ENCODE results near the gene ELAPOR1. TPM values are rescaled to one million over a fixed set of nuclear protein-coding genes. Genes with fewer than 3 reads are reported as not detected.

Gene ELAPOR1
- total RNA-seq, 1 donor from 2014 or later: not detected

- H3K4me3 ChIP-seq (ENCODE audit: low read depth, low read length): no peak overlapping the region
- DNase-seq (ENCODE audit: low read depth): no peak
- no peak for TF ChIP-seq CTCF (conservative IDR thresholded peaks at IDR 0.05; ENCODE audit: low read depth, low read length)
Measured at GRCh38 chr1:109118089-109118488, 4.2 kb downstream of the ELAPOR1 start.

- no peak for DNase-seq (ENCODE audit: low read depth)
- no peak overlapping the region for H3K4me3 ChIP-seq (ENCODE audit: low read depth, low read length)
- no peak for TF ChIP-seq CTCF (conservative IDR thresholded peaks at IDR 0.05; ENCODE audit: low read depth, low read length)
Measured at GRCh38 chr1:109120356-109120755, 6.4 kb downstream of the ELAPOR1 start.

- no peak for TF ChIP-seq CTCF (conservative IDR thresholded peaks at IDR 0.05; ENCODE audit: low read depth, low read length)
- no peak for DNase-seq (ENCODE audit: low read depth)
- H3K4me3 ChIP-seq (ENCODE audit: low read depth, low read length): no peak overlapping the region
Measured at GRCh38 chr1:109131059-109131458, 17.1 kb downstream of the ELAPOR1 start.

GRCh38 chr1:109131800-109132199 is 17.9 kb downstream of the ELAPOR1 start:
- no peak overlapping the region for H3K4me3 ChIP-seq (ENCODE audit: low read depth, low read length)
- DNase-seq (ENCODE audit: low read depth): no peak
- no peak for TF ChIP-seq CTCF (conservative IDR thresholded peaks at IDR 0.05; ENCODE audit: low read depth, low read length)

GRCh38 chr1:109133002-109133706 is 19.2 kb downstream of the ELAPOR1 start:
- no peak for DNase-seq (ENCODE audit: low read depth)
- no peak for TF ChIP-seq CTCF (conservative IDR thresholded peaks at IDR 0.05; ENCODE audit: low read depth, low read length)

GRCh38 chr1:109133815-109134214 is 19.9 kb downstream of the ELAPOR1 start:
- TF ChIP-seq CTCF (conservative IDR thresholded peaks at IDR 0.05; ENCODE audit: low read depth, low read length): no peak

More at GRCh38 chr1:109133002-109133706, 19.2 kb downstream of the ELAPOR1 start:
- no peak overlapping the region for H3K4me3 ChIP-seq (ENCODE audit: low read depth, low read length)

GRCh38 chr1:109134423-109134822 is 20.5 kb downstream of the ELAPOR1 start:
- DNase-seq (ENCODE audit: low read depth): no peak
- no peak for TF ChIP-seq CTCF (conservative IDR thresholded peaks at IDR 0.05; ENCODE audit: low read depth, low read length)

More at GRCh38 chr1:109133815-109134214, 19.9 kb downstream of the ELAPOR1 start:
- no peak for DNase-seq (ENCODE audit: low read depth)
- no peak overlapping the region for H3K4me3 ChIP-seq (ENCODE audit: low read depth, low read length)

More at GRCh38 chr1:109134423-109134822, 20.5 kb downstream of the ELAPOR1 start:
- H3K4me3 ChIP-seq (ENCODE audit: low read depth, low read length): no peak overlapping the region
